ENCODE data around the gene RAPH1. TPM values are rescaled to one million over a fixed set of nuclear protein-coding genes. Genes with fewer than 3 reads are reported as not detected.

The RAPH1 gene
- total RNA-seq, 1 donor from 2014 or later: 35.3 TPM

GRCh38 chr2:203366639-203367466, 168.2 kb downstream of the RAPH1 start:
- DNase-seq (ENCODE audit: low read depth in 2 of 2): no peak

GRCh38 chr2:203361922-203362321, 173.2 kb downstream of the RAPH1 start:
- peak in 1 of 2 donors; percentile 32 for DNase-seq (ENCODE audit: low read depth in 2 of 2)

DNA sequence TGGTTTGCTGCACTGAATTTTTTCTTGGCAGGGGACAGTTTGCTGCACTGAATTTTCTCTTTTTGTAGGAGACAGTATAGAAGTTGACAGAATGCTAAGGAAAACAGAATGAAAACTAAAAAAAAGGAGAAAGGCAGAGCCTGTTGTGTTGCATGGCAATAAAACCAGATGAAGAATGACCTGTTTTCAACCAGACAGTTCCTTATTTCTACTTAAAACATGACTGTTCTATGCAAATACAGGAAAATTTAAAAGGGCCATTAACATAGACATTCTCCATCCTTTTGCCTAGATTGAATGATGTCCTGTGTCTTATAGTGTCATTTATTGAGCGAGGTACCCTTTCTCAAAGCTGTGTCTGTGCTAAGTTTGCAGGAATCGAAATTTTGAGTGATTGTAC, 173.6 kb downstream of the RAPH1 start:
- DNase-seq (ENCODE audit: low read depth in 2 of 2): no peak

GRCh38 chr2:203360833-203361430, 174.2 kb downstream of the RAPH1 start:
- DNase-seq (ENCODE audit: low read depth in 2 of 2): no peak

- no peak for DNase-seq (ENCODE audit: low read depth in 2 of 2)
These were observed 175.7 kb downstream of the RAPH1 start for GRCh38 chr2:203359450-203359849.

GRCh38 chr2:203354966-203355365, 180.1 kb downstream of the RAPH1 start:
- peak; percentile 18 to 37 for DNase-seq (ENCODE audit: low read depth in 2 of 2)

- no peak for DNase-seq (ENCODE audit: low read depth in 2 of 2)
These were observed 182.4 kb downstream of the RAPH1 start for GRCh38 chr2:203352604-203353255.

DNA sequence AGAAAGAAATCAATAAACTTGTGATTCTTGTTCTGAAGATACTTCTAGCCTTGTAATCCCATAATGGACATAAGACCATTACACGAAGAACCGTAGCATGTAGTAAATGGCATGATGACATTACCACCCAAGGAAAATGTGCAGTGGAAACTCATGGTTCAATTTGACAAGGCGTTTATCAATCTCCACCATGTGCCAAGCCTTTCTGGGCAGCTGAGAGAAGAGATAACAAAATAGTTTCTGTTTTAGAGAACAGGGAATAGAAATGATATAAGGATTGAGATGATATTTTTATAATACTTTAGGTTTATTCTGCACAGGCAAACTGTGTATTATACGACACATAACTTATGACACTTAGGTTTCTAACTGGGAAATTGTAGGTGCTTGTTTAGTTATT, 187.7 kb downstream of the RAPH1 start:
- no peak for DNase-seq (ENCODE audit: low read depth in 2 of 2)

DNA sequence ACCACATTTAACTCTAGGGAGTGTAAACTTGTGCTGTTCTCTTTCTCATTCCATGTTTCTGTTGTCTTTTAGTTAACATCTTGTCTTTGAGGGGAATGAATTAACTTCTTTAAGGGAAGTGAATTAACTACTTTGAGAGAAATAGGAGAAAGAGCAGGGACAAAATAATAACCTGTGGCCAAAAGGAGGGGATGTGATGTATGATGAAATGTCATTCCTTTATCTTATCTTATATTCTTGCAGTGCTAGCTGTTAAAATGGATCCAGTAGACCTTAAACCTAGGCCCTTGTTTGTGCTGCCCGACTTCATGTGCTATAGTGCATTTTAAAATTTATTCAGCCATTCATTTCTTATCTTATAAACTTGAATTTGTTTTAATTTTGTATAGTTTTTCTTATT, 188.5 kb downstream of the RAPH1 start:
- no peak for DNase-seq (ENCODE audit: low read depth in 2 of 2)

- DNase-seq (ENCODE audit: low read depth in 2 of 2): no peak
These were observed 190.4 kb downstream of the RAPH1 start for GRCh38 chr2:203344667-203345066.

Other genes starting within 250 kb of the RAPH1 start
- 26.7 and 30.8 TPM in 2 replicates for gene ABI2, start 206.9 kb downstream of the RAPH1 start, total RNA-seq
- under 0.01 TPM in 2 replicates for gene CD28, start 171.3 kb upstream of the RAPH1 start, total RNA-seq